Breast epithelium (tissue), 4 donors: ENCODE measurements around the gene ARHGAP20. TPM values are rescaled to one million over a fixed set of nuclear protein-coding genes. Genes with fewer than 3 reads are reported as not detected.

Source experiments
- DNase-seq, 2 donors: peaks; one replicate each; pipeline ENCODE4 v3.0.0-alpha.2; 2019; ENCODE audit warnings: low spot score in 2 of 2
- H3K27ac ChIP-seq, 2 donors: fragments of 200-600 bp; sonication (generic) in 1 of 2; one replicate each; pipeline ENCODE4 v1.5.1; 2016 to 2019; ENCODE audit warnings: mild to moderate bottlenecking in 1 of 2
- H3K27me3 ChIP-seq, 2 donors: fragments of 200-600 bp; sonication (generic) in 1 of 2; one replicate each; pipeline versions ENCODE4 v1.5.1 to v1.6.0; 2017 to 2019; ENCODE audit warnings: control low read depth in 1 of 2, mild to moderate bottlenecking in 1 of 2
- H3K36me3 ChIP-seq: fragments of 200-600 bp; one replicate; pipeline ENCODE4 v1.5.1; 2019
- H3K4me1 ChIP-seq, 2 donors: fragments of 200-600 bp; sonication (generic); one replicate each; pipeline ENCODE4 v1.5.1; 2016 to 2019; ENCODE audit warnings: control low read depth in 1 of 2
- H3K4me3 ChIP-seq, 3 donors: fragments of 200-600 bp; sonication (generic); 1 replicate in 2 of 3; 2 replicates in 1 of 3; pipeline ENCODE4 v1.5.1; 2016 to 2019; ENCODE audit warnings: mild to moderate bottlenecking in 3 of 3, moderate library complexity in 2 of 3
- H3K9me3 ChIP-seq, 2 donors: fragments of 200-600 bp; sonication (generic) in 1 of 2; one replicate each; pipeline ENCODE4 v1.5.1; 2016 to 2019; ENCODE audit warnings: control low read depth in 1 of 2
- POLR2A ChIP-seq: fragments of 450-650 bp; IDR thresholded peaks from one replicate; pipeline ENCODE4 v1.6.1; 2016; ENCODE audit warnings: antibody characterized with exemption, mild to moderate bottlenecking, moderate library complexity
- POLR2AphosphoS5 ChIP-seq, 3 donors: sonication (generic); formaldehyde crosslinking; IDR thresholded peaks; one replicate each; pipeline ENCODE4 v1.6.1; 2017; ENCODE audit warnings: antibody characterized with exemption in 3 of 3
- intact Hi-C: fragments of 100-400 bp; cut with DNase I; formaldehyde crosslinking; loops from one replicate; pipeline ENCODE4 v1.15.1; 2023; ENCODE audit warnings: low total_unique reads
- total RNA-seq, 3 donors: library from RNA; depleted of rRNA; stranded (reverse); fragments of >200 nt; gene quantifications; one replicate each; pipeline ENCODE4 v1.1.0, GENCODE V29; 2016
- TF ChIP-seq, protein P1 (sequence below), 3 donors: fragments of 450-650 bp; IDR thresholded peaks; one replicate each; pipeline ENCODE4 v1.5.1; 2016 to 2017; ENCODE audit warnings: antibody characterized with exemption in 3 of 3, mild to moderate bottlenecking in 3 of 3, moderate library complexity in 3 of 3

Gene ARHGAP20
- total RNA-seq, 3 donors from 2014 or later, result 5.4 to 34.6 (median 11.8) TPM

DNA sequence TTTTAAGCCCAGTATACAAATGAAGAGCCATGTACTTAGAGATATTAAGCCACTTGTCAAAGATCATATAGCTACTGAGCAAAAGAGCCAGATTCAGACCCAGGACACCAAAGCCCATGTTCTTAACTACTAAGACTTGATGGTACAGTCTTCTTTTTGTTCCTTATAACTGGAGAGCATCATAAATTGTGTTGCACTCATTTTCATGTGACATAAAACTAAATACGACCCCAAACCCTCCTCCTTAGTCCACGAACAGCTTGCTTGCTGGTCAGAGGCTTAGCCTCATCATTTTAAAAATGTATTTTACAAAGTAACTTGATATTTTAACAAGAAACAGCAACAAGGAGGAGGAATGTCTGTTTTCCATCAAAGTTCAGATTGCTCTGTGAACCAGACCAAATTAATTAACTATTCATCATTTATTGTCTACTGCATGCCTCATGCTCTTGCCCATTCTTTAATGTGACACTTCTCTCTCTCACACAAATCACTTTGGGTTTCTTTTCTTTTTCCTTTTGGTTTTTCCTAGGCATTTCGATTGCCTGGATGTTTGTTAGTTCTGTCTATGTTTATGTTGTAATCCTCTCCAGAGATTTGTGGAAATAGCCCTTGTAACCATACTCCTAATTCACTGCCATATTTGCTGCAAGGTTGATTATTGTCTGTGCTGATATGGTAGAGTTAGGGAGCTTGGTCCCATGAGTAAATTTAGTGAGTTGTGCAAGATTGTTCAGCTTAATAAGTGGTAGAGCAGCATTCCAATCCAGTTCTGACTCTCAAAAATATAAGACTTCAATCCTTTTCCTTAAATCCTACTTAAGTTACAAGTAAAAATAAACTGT, 8.4 kb upstream of the ARHGAP20 start:
- intact Hi-C loops, result no loop called here
- Histone ChIP-seq H3K27me3 (no peaks in the 10 kb centered on the region), H3K4me1 (no peaks in the 10 kb centered on the region), H3K9me3 (no peaks in the 10 kb centered on the region), H3K27ac (no peak overlapping the region), H3K4me3 (no peak overlapping the region), H3K36me3 (no peaks in the 10 kb centered on the region)
- TF ChIP-seq POLR2AphosphoS5 (IDR thresholded peaks at IDR 0.05), result no peak
- TF ChIP-seq, protein P1, sequence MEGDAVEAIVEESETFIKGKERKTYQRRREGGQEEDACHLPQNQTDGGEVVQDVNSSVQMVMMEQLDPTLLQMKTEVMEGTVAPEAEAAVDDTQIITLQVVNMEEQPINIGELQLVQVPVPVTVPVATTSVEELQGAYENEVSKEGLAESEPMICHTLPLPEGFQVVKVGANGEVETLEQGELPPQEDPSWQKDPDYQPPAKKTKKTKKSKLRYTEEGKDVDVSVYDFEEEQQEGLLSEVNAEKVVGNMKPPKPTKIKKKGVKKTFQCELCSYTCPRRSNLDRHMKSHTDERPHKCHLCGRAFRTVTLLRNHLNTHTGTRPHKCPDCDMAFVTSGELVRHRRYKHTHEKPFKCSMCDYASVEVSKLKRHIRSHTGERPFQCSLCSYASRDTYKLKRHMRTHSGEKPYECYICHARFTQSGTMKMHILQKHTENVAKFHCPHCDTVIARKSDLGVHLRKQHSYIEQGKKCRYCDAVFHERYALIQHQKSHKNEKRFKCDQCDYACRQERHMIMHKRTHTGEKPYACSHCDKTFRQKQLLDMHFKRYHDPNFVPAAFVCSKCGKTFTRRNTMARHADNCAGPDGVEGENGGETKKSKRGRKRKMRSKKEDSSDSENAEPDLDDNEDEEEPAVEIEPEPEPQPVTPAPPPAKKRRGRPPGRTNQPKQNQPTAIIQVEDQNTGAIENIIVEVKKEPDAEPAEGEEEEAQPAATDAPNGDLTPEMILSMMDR (IDR thresholded peaks at IDR 0.05), result no peak
- TF ChIP-seq POLR2A, result no peak
- no peak for DNase-seq

GRCh38 chr11:110716361-110716760, 4.1 kb upstream of the ARHGAP20 start:
- no peak overlapping the region for H3K4me3 ChIP-seq
- no peaks in the 10 kb centered on the region for H3K27me3 ChIP-seq
- no peaks in the 10 kb centered on the region for H3K36me3 ChIP-seq
- no peaks in the 10 kb centered on the region for H3K9me3 ChIP-seq
- no peak for DNase-seq
- no peak overlapping the region for H3K27ac ChIP-seq
- TF ChIP-seq POLR2A, result no peak
- TF ChIP-seq, protein P1 (IDR thresholded peaks at IDR 0.05), result no peak
- peaks cover 0 to 10% of the 10 kb centered on the region in 2 donors for H3K4me1 ChIP-seq
- intact Hi-C loops, result no loop called here

DNA sequence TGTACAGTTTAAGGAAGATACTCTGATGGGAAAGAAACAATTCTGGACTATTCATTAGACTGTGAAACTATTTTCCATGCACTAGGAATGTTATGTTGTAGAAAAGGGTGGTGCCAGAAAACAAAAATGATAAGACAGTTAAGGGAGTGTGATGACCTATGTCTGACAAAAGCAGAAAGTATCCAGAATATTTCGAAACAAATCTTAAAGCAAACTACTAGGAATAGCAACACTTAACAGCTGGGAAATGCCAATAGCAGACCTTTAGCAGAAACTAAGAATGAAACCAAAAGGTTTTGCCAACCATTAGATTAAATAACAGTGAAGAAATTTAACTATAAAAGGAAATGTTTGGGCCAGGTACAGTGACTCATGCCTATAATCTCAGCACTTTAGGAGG, 3.3 kb upstream of the ARHGAP20 start:
- H3K4me1 ChIP-seq, result peaks cover 0 to 10% of the 10 kb centered on the region in 2 donors
- DNase-seq, result no peak
- TF ChIP-seq POLR2A (no peak), POLR2AphosphoS5 (IDR thresholded peaks at IDR 0.05) (no peak)
- TF ChIP-seq, protein P1 (IDR thresholded peaks at IDR 0.05), result no peak
- no peaks in the 10 kb centered on the region for H3K36me3 ChIP-seq
- intact Hi-C loops, result no loop called here
- H3K9me3 ChIP-seq, result no peaks in the 10 kb centered on the region
- no peak overlapping the region for H3K4me3 ChIP-seq
- no peak overlapping the region for H3K27ac ChIP-seq
- no peaks in the 10 kb centered on the region for H3K27me3 ChIP-seq

- H3K27ac ChIP-seq, result peak overlapping the region in 1 of 2 donors; percentile 93
- DNase-seq, result no peak
These were observed 1.2 kb upstream of the ARHGAP20 start for GRCh38 chr11:110713449-110713776.

More at GRCh38 chr11:110713449-110713776, 1.2 kb upstream of the ARHGAP20 start:
- Histone ChIP-seq H3K27me3 (peaks cover 0 to 4% of the 10 kb centered on the region in 2 donors), H3K9me3 (no peaks in the 10 kb centered on the region), H3K36me3 (no peaks in the 10 kb centered on the region), H3K4me3 (peak overlapping the region; percentile 62 to 88 (median 75)), H3K4me1 (peaks cover 0 to 10% of the 10 kb centered on the region in 2 donors)
- intact Hi-C loops, result no loop called here
- TF ChIP-seq, protein P1 (IDR thresholded peaks at IDR 0.05), result no peak
- TF ChIP-seq POLR2A, result no peak
- TF ChIP-seq POLR2AphosphoS5 (IDR thresholded peaks at IDR 0.05), result no peak
